ENCODE results near the gene ACRBP. TPM values are rescaled to one million over a fixed set of nuclear protein-coding genes. Genes with fewer than 3 reads are reported as not detected.

ACRBP gene
- total RNA-seq, 1 donor from 2014 or later = 10.6 TPM

DNA sequence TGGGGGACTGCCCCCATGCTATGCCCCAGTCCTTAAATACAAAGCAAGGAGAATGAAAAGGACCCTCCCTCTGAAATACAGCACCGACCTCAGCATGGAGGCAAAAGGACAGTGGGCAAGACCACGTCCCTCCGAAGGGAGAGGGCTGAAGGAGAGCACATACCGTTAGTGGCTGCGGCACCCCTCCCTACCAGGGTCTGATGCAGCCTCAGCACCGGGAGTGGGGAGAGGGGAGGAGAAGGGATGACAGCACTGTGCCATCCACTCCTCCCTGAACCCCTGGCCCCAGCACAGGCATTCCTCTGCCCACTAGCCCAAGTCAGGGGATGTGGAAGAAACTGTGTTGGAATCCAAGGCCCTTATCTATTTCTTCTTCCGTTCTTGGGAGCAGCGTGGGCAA is 3.6 kb upstream of the ACRBP start:
- H3K27ac ChIP-seq = no peak overlapping the region
- intact Hi-C loops (cut with DNase I) = no loop called here
- no peak for DNase-seq (ENCODE audit: low spot score in 2 of 2)
- no peak overlapping the region for H3K4me3 ChIP-seq
- no peaks in the 10 kb centered on the region for H3K9me3 ChIP-seq
- TF ChIP-seq, protein P1, sequence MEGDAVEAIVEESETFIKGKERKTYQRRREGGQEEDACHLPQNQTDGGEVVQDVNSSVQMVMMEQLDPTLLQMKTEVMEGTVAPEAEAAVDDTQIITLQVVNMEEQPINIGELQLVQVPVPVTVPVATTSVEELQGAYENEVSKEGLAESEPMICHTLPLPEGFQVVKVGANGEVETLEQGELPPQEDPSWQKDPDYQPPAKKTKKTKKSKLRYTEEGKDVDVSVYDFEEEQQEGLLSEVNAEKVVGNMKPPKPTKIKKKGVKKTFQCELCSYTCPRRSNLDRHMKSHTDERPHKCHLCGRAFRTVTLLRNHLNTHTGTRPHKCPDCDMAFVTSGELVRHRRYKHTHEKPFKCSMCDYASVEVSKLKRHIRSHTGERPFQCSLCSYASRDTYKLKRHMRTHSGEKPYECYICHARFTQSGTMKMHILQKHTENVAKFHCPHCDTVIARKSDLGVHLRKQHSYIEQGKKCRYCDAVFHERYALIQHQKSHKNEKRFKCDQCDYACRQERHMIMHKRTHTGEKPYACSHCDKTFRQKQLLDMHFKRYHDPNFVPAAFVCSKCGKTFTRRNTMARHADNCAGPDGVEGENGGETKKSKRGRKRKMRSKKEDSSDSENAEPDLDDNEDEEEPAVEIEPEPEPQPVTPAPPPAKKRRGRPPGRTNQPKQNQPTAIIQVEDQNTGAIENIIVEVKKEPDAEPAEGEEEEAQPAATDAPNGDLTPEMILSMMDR (IDR thresholded peaks at IDR 0.05) = no peak
- H3K27me3 ChIP-seq = no peaks in the 10 kb centered on the region
- H3K36me3 ChIP-seq = peaks cover 67 to 71% of the 10 kb centered on the region in 2 donors
- H3K4me1 ChIP-seq = no peaks in the 10 kb centered on the region

DNA sequence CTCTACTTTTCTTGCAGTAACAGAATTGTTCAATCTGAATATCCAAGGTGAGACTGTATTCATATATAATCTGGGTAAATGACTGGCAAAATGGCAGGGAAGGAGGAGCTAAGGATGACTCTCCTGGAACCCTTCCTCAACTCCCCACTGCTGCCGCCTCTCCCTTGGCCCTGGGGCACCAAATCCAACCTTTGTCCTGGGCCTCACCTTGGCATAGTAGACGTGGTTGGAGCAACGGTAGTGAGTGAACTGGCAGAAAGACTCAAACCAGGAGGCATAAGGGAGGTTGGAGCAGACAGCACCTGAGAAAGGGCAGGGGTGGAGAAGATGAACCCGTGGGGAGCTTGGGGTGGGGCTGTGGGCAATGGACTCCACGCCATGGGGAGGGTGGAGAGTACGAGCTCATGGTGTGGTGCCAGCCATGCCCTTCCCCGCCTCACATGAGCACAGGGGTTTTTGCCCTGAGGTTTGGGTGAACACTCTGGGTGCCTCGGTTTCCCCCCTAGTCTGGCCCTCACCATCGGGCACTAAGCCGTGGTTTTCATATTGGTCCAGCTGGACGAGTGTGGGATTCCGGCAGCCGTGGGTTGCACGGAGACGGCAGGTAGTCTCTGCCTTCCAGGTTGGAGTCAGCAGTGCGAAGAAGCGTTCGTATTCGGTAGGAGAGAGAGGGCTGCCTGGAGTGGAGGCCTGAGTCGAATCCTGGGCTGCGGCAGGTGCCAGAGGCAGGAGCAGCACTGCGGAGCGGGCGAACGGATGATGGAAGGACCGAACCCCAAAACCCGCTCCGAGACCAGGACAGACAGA is 753 bp downstream of the ACRBP start:
- Histone ChIP-seq H3K27me3 (no peaks in the 10 kb centered on the region), H3K36me3 (peaks cover 23 to 31% of the 10 kb centered on the region in 2 donors), H3K9me3 (no peaks in the 10 kb centered on the region), H3K4me3 (peak overlapping the region; percentile 42 to 65), H3K27ac (peak overlapping the region in 1 of 2 donors; percentile 48), H3K4me1 (no peaks in the 10 kb centered on the region)
- no peak for DNase-seq (ENCODE audit: low spot score in 2 of 2)
- TF ChIP-seq, protein P1 (IDR thresholded peaks at IDR 0.05) = no peak
- intact Hi-C loops (cut with DNase I) = no loop called here

DNA sequence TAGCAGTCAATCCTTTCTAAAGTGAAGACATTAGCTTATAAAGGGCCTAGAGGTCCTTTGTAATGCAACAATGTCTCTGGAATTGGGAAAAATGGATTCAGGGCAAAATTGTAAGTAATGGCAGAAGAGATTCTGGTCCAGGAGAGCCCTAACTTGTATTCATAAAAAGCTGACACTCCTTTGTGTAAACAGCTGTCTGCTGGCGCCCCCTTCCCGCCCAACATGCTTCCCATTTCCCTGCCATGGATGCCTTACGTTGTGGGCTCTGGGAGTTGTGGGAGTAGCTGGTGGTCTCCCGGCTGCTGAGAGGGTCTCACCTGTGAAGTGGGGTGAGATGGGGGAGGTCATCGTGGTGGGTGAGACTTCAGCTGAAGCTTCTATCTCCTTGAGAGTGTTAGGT is 2.3 kb downstream of the ACRBP start:
- no peak overlapping the region for H3K27ac ChIP-seq
- peaks cover 7 to 16% of the 10 kb centered on the region in 2 donors for H3K36me3 ChIP-seq
- no peak overlapping the region for H3K4me3 ChIP-seq
- intact Hi-C loops (cut with DNase I) = loop anchor here (2.0 kb wide), 1 partner anchor 28 kb away; no protein-coding TSS in a partner anchor
- no peaks in the 10 kb centered on the region for H3K4me1 ChIP-seq
- H3K9me3 ChIP-seq = no peaks in the 10 kb centered on the region
- no peaks in the 10 kb centered on the region for H3K27me3 ChIP-seq
- TF ChIP-seq, protein P1 (IDR thresholded peaks at IDR 0.05) = peak in 2 of 3 experiments; percentile 25 to 45
- DNase-seq (ENCODE audit: low spot score in 2 of 2) = no peak

DNA sequence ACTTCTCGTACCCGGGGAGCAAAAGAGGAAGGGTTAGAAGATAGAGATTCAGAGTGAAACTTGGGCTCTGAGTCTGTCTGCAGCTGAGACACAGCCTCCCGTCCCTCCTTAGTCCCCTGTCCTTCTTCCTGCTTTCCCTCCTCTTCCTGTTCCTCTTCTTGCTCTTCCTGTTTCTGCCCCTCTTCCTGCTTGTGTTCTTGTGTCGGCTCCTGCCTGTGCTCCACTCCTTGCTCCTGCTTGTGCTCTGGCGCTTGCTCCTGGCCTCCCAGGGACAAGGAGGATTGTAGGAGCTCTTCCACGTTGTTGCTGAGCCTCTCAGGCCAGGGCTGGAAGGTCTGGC is 3.0 kb downstream of the ACRBP start:
- intact Hi-C loops (cut with DNase I) = loop anchor here (2.0 kb wide), 1 partner anchor 27 kb away; no protein-coding TSS in a partner anchor
- TF ChIP-seq, protein P1 (IDR thresholded peaks at IDR 0.05) = no peak
- Histone ChIP-seq H3K27me3 (no peaks in the 10 kb centered on the region), H3K4me3 (no peak overlapping the region), H3K4me1 (no peaks in the 10 kb centered on the region), H3K27ac (no peak overlapping the region), H3K36me3 (peaks cover under 1 to 10% of the 10 kb centered on the region in 2 donors), H3K9me3 (no peaks in the 10 kb centered on the region)
- DNase-seq (ENCODE audit: low spot score in 2 of 2) = no peak

DNA sequence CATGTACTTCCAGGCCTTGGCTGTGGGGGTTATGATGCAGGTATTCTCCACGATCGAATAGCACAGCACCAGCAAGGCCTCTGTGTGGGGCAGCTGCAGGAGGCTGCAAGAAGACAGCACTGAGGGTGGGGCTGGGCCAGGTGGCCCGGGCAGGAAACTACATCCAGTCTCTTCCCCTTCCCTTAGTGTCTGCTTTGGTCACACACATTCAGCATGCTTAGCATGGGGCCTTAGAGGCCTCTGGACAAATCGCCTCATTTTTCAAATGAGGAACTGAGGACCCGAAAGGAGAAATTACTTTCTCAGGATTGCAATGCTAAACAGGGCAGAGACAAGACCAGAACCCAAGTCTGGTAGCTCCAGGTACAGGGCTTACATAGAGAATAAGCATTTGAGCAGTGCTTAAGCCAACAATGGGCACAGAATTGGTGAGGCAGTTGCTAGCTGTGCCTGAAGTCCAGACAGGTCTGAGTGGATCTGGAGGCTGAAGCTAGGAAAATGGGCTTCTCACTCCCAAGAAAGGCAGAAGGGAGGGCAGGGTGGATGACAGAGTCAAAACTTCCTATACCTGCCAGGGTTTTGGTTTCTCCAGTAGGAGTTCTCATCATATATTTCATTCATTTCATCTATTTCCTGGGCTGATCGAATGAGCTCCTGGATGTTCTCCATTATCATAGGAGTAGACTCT is 3.5 kb downstream of the ACRBP start:
- intact Hi-C loops (cut with DNase I) = loop anchor here (2.0 kb wide), 1 partner anchor 27 kb away; no protein-coding TSS in a partner anchor
- Histone ChIP-seq H3K27me3 (no peaks in the 10 kb centered on the region), H3K9me3 (no peaks in the 10 kb centered on the region), H3K4me1 (no peaks in the 10 kb centered on the region), H3K36me3 (peaks cover 0 to 9% of the 10 kb centered on the region in 2 donors), H3K4me3 (no peak overlapping the region), H3K27ac (no peak overlapping the region)
- no peak for DNase-seq (ENCODE audit: low spot score in 2 of 2)
- TF ChIP-seq, protein P1 (IDR thresholded peaks at IDR 0.05) = no peak
